Naive thymus-derived CD4-positive, alpha-beta T cell (primary cell): ENCODE data around the gene CCBE1. TPM values are rescaled to one million over a fixed set of nuclear protein-coding genes. Genes with fewer than 3 reads are reported as not detected.

Experiments used
- ATAC-seq: fragments of 150-1000 bp; cut with Tn5 transposase; 2 replicates; pipeline ENCODE4 v1.10.0; 2021; ENCODE audit warnings: mild to moderate bottlenecking, moderate library complexity
- CTCF ChIA-PET: fragments of 350-600 bp; sonication (Branson Sonifier 250); formaldehyde crosslinking; loops from one replicate; lab custom pipeline; 2021; ENCODE audit warnings: antibody characterized with exemption; lab: Charles Lee
- POLR2A ChIA-PET: fragments of 350-600 bp; sonication (Branson Sonifier 250); formaldehyde crosslinking; loops from one replicate; lab custom pipeline; 2021; ENCODE audit warnings: antibody characterized with exemption, inconsistent platforms; lab: Charles Lee
- DNase-seq, 9 donors: peaks; one replicate each; pipeline versions ENCODE4 v3.0.0 to v3.0.0-alpha.2; 2020 to 2022; ENCODE audit warnings: mixed read lengths in 1 of 9
- H3K27ac ChIP-seq: one replicate; pipeline ENCODE4 v1.7.0; 2013; ENCODE audit warnings: mild to moderate bottlenecking, low read depth, low read length, moderate library complexity
- H3K27me3 ChIP-seq, 2 donors: one replicate each; pipeline ENCODE4 v1.7.0; 2013; ENCODE audit warnings: low read length in 2 of 2, mild to moderate bottlenecking in 2 of 2, moderate library complexity in 2 of 2; ENCODE audit not compliant: control insufficient read depth in 2 of 2, insufficient read depth in 2 of 2
- H3K36me3 ChIP-seq, 3 experiments: 1 replicate in 2 of 3; 2 replicates in 1 of 3; pipeline ENCODE4 v1.7.0; 2013; ENCODE audit warnings: low read length in 3 of 3, mild to moderate bottlenecking in 3 of 3, moderate library complexity in 1 of 3; ENCODE audit not compliant: insufficient read depth in 3 of 3, control insufficient read depth in 2 of 3
- H3K4me1 ChIP-seq, 2 donors: one replicate each; pipeline ENCODE4 v1.7.0; 2013; ENCODE audit warnings: low read length in 2 of 2, mild to moderate bottlenecking in 2 of 2, moderate library complexity in 1 of 2; ENCODE audit not compliant: control insufficient read depth in 2 of 2, insufficient read depth in 2 of 2
- H3K4me3 ChIP-seq: 2 replicates; pipeline ENCODE4 v1.7.0; 2013; ENCODE audit warnings: mild to moderate bottlenecking, low read length
- H3K9me3 ChIP-seq, 3 experiments: 1 replicate in 2 of 3; 2 replicates in 1 of 3; pipeline ENCODE4 v1.7.0; 2013; ENCODE audit warnings: low read length in 3 of 3; ENCODE audit not compliant: control insufficient read depth in 2 of 3
- H3K27ac Mint-ChIP-seq, 9 donors: one replicate each; pipeline ENCODE4 v1.8.0; 2020 to 2022; ENCODE audit warnings: mixed read lengths in 9 of 9, mild to moderate bottlenecking in 8 of 9, moderate library complexity in 5 of 9, inconsistent platforms in 2 of 9
- H3K27me3 Mint-ChIP-seq, 5 donors: one replicate each; pipeline ENCODE4 v1.8.0; 2021 to 2022; ENCODE audit warnings: mixed read lengths in 5 of 5, mild to moderate bottlenecking in 1 of 5
- H3K36me3 Mint-ChIP-seq, 5 donors: one replicate each; pipeline ENCODE4 v1.8.0; 2020 to 2022; ENCODE audit warnings: mixed read lengths in 5 of 5, mild to moderate bottlenecking in 3 of 5, inconsistent platforms in 1 of 5
- H3K4me1 Mint-ChIP-seq, 7 donors: one replicate each; pipeline ENCODE4 v1.8.0; 2020 to 2022; ENCODE audit warnings: mixed read lengths in 7 of 7, mild to moderate bottlenecking in 3 of 7, inconsistent platforms in 1 of 7
- H3K4me3 Mint-ChIP-seq, 10 donors: one replicate each; pipeline ENCODE4 v1.8.0; 2020 to 2022; ENCODE audit warnings: mild to moderate bottlenecking in 10 of 10, mixed read lengths in 10 of 10, moderate library complexity in 6 of 10, inconsistent platforms in 2 of 10
- H3K9me3 Mint-ChIP-seq, 11 donors: one replicate each; pipeline ENCODE4 v1.8.0; 2020 to 2022; ENCODE audit warnings: mixed read lengths in 11 of 11, mild to moderate bottlenecking in 4 of 11, inconsistent platforms in 1 of 11, moderate library complexity in 1 of 11
- intact Hi-C, 2 donors: fragments of 100-400 bp; cut with micrococcal nuclease; formaldehyde crosslinking; loops; one replicate each; pipeline ENCODE4 v1.15.1; 2023
- polyA plus RNA-seq, 2 donors: library from polyadenylated mRNA; unstranded; fragments of 300-500 nt; fragmentation: Illumina TruSeq; gene quantifications; one replicate each; pipeline ENCODE4 v1.2.3, GENCODE V29; 2021
- total RNA-seq, 6 experiments: library from RNA in 5 of 6; stranded (reverse) in 5 of 6; gene quantifications; 1 replicate in 5 of 6; 2 replicates in 1 of 6; pipeline ENCODE4 v1.2.3 and lab custom pipeline; 2021 to 2026

The CCBE1 gene
- total and polyA plus RNA-seq, 7 experiments from 2014 or later = not detected

DNA sequence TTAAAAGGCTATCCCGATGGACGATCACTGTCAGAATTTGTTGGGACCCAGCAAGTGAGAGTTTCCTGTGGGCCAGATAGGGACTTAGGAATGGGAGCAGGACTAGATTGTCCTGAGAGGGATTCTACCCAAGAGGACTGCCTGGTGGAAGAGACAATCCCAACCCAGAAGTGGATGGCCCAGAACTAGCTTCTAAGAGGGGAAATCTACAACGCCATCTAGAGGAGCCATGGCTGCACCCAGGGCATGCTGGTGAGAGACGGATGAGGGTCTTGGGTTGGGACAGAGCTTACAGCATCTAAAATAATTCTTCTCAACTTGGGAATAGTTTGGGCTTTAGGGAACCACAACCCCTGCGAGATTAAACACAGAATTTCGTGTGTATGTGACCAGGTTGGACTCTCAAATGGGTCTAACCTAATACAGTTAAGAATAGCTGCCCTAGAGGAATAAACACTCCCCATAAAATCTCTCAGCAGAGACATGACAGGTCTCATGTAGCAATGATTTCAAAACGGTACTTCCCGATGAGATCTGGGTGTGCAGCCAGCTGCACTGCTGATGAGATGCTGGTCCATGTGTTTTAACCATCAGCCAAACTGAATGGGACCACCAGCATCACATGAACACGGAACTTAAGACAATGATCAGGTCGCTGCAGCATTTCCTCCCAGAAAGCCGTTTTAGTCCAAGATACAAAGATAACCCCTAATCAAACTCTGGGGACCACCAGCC lies 50.8 kb downstream of the CCBE1 start:
- Histone ChIP-seq H3K27me3 (no peaks in the 10 kb centered on the region), H3K9me3 (no peaks in the 10 kb centered on the region), H3K4me3 (no peak overlapping the region), H3K36me3 (no peaks in the 10 kb centered on the region), H3K27ac (no peak overlapping the region), H3K4me1 (no peaks in the 10 kb centered on the region)
- H3K27me3 Mint-ChIP-seq = peaks cover 0 to 22% (median 3%) of the 10 kb centered on the region in 5 donors
- intact Hi-C loops = no loop called here
- CTCF ChIA-PET = no interaction called here
- POLR2A ChIA-PET = no interaction called here
- no peaks in the 10 kb centered on the region for H3K36me3 Mint-ChIP-seq
- no peak overlapping the region for H3K4me3 Mint-ChIP-seq
- H3K9me3 Mint-ChIP-seq = peaks cover 0 to 7% (median 0%) of the 10 kb centered on the region in 11 donors
- ATAC-seq = no peak
- no peaks in the 10 kb centered on the region for H3K4me1 Mint-ChIP-seq
- DNase-seq = no peak
- no peak overlapping the region for H3K27ac Mint-ChIP-seq

DNA sequence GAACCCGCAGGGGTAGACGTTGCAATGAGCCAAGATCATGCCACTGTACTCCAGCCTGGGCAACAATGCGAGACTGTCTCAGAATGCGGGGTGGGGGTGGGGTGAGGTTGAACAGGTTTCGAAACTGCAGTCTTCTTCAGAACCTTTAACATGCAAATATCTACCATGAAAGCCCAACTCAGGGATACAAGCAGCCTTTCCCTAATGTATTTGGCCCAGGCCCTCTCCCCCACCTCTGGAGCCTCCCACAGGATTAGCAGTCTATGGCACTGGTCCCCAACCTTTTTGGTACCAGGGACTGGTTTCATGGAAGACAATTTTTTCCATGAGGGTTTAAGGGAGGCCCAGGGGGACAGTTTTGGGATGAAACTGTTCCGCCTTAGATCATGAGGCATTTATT lies 53.5 kb downstream of the CCBE1 start:
- Histone ChIP-seq H3K27me3 (no peaks in the 10 kb centered on the region), H3K9me3 (no peaks in the 10 kb centered on the region), H3K36me3 (no peaks in the 10 kb centered on the region), H3K4me3 (no peak overlapping the region), H3K4me1 (no peaks in the 10 kb centered on the region), H3K27ac (no peak overlapping the region)
- CTCF ChIA-PET = no interaction called here
- no peak for DNase-seq
- Mint-ChIP-seq H3K9me3 (peaks cover 0 to 10% (median 0%) of the 10 kb centered on the region in 11 donors), H3K27me3 (peaks cover 0 to 5% (median 0%) of the 10 kb centered on the region in 5 donors), H3K4me1 (no peaks in the 10 kb centered on the region), H3K27ac (no peak overlapping the region), H3K4me3 (no peak overlapping the region), H3K36me3 (no peaks in the 10 kb centered on the region)
- no peak for ATAC-seq
- POLR2A ChIA-PET = no interaction called here
- intact Hi-C loops = no loop called here

GRCh38 chr18:59640721-59641120 lies 56.5 kb downstream of the CCBE1 start:
- Histone ChIP-seq H3K4me1 (no peaks in the 10 kb centered on the region), H3K4me3 (no peak overlapping the region), H3K27ac (no peak overlapping the region), H3K27me3 (no peaks in the 10 kb centered on the region), H3K36me3 (no peaks in the 10 kb centered on the region), H3K9me3 (no peaks in the 10 kb centered on the region)
- ChIA-PET POLR2A (no interaction called here), CTCF (no interaction called here)
- intact Hi-C loops = no loop called here
- DNase-seq = no peak
- Mint-ChIP-seq H3K36me3 (no peaks in the 10 kb centered on the region), H3K27ac (no peak overlapping the region), H3K4me1 (no peaks in the 10 kb centered on the region), H3K9me3 (peaks cover 0 to 10% (median 0%) of the 10 kb centered on the region in 11 donors), H3K27me3 (peaks cover 0 to 10% (median 6%) of the 10 kb centered on the region in 5 donors), H3K4me3 (no peak overlapping the region)
- ATAC-seq = no peak

DNA sequence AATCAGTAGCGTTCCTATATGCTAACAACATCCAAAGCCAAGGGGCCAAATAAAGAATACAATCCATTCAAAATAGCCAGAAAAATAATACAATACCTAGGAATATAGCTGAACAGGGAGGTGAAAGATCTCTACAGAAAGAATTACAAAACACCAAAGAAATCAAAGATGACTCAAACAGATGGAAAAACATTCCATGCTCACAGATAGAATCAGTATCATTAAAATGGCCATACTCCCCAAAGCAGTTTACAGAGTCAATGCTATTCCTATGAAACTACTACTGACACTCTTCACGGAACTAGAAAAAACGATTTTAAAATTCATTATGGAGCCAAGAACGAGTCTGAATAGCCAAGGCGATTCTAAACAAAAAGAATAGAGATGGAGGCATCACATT lies 57.4 kb downstream of the CCBE1 start:
- H3K4me3 ChIP-seq = no peak overlapping the region
- no peak overlapping the region for H3K27ac ChIP-seq
- H3K4me1 ChIP-seq = no peaks in the 10 kb centered on the region
- H3K27me3 Mint-ChIP-seq = peaks cover 0 to 15% (median 6%) of the 10 kb centered on the region in 5 donors
- H3K9me3 ChIP-seq = no peaks in the 10 kb centered on the region
- POLR2A ChIA-PET = no interaction called here
- CTCF ChIA-PET = no interaction called here
- ATAC-seq = no peak
- H3K4me3 Mint-ChIP-seq = no peak overlapping the region
- no peak overlapping the region for H3K27ac Mint-ChIP-seq
- no peak for DNase-seq
- no peaks in the 10 kb centered on the region for H3K36me3 Mint-ChIP-seq
- no peaks in the 10 kb centered on the region for H3K36me3 ChIP-seq
- no peaks in the 10 kb centered on the region for H3K4me1 Mint-ChIP-seq
- H3K27me3 ChIP-seq = no peaks in the 10 kb centered on the region
- intact Hi-C loops = no loop called here
- H3K9me3 Mint-ChIP-seq = peaks cover 0 to 10% (median 0%) of the 10 kb centered on the region in 11 donors

- Mint-ChIP-seq H3K4me1 (no peaks in the 10 kb centered on the region), H3K27ac (no peak overlapping the region), H3K9me3 (peaks cover 0 to 10% (median 0%) of the 10 kb centered on the region in 11 donors), H3K36me3 (no peaks in the 10 kb centered on the region), H3K27me3 (peaks cover 0 to 19% (median 6%) of the 10 kb centered on the region in 5 donors), H3K4me3 (no peak overlapping the region)
- Histone ChIP-seq H3K4me1 (no peaks in the 10 kb centered on the region), H3K27ac (no peak overlapping the region), H3K4me3 (no peak overlapping the region), H3K9me3 (no peaks in the 10 kb centered on the region), H3K36me3 (no peaks in the 10 kb centered on the region), H3K27me3 (no peaks in the 10 kb centered on the region)
- ChIA-PET CTCF (no interaction called here), POLR2A (no interaction called here)
- DNase-seq (no peak), ATAC-seq (no peak)
- intact Hi-C loops = no loop called here
Measured at GRCh38 chr18:59639136-59639535, 58.1 kb downstream of the CCBE1 start.

- H3K36me3 ChIP-seq = no peaks in the 10 kb centered on the region
- Mint-ChIP-seq H3K9me3 (peaks cover 0 to 7% (median 2%) of the 10 kb centered on the region in 11 donors), H3K27ac (no peak overlapping the region), H3K4me1 (no peaks in the 10 kb centered on the region), H3K4me3 (no peak overlapping the region), H3K27me3 (peaks cover 2 to 20% (median 13%) of the 10 kb centered on the region in 5 donors), H3K36me3 (no peaks in the 10 kb centered on the region)
- ChIA-PET POLR2A (no interaction called here), CTCF (no interaction called here)
- no peaks in the 10 kb centered on the region for H3K27me3 ChIP-seq
- no peak overlapping the region for H3K4me3 ChIP-seq
- intact Hi-C loops = loop anchor here in 1 of 2 donors (5.0 kb wide), 1 partner anchor 913 kb away; no protein-coding TSS in a partner anchor
- ATAC-seq (no peak), DNase-seq (no peak)
- H3K27ac ChIP-seq = no peak overlapping the region
- no peaks in the 10 kb centered on the region for H3K4me1 ChIP-seq
- no peaks in the 10 kb centered on the region for H3K9me3 ChIP-seq
Measured at GRCh38 chr18:59633961-59634485, 63.2 kb downstream of the CCBE1 start.

DNA sequence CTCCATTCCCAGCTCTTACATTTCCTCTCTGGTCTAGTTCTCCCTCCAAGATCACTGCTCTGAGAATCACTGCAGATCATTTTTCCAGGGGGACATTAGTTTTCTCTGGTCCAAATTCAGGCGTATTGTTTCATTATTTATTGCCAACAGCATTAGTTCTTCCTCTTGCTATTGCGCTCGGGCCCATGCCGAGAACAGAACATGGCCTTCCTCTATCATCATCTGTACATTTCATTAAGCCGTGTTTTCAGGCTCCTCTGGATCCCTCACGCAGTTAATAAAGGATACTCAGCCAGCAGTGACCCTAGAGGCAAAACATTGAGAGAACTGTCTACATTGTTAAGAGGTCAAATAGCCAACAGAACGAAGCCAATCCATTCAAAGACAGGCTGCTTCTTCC lies 63.9 kb downstream of the CCBE1 start:
- POLR2A ChIA-PET = no interaction called here
- H3K9me3 Mint-ChIP-seq = peaks cover 0 to 7% (median 2%) of the 10 kb centered on the region in 11 donors
- H3K4me3 ChIP-seq = no peak overlapping the region
- ATAC-seq (no peak), DNase-seq (no peak)
- CTCF ChIA-PET = no interaction called here
- no peak overlapping the region for H3K27ac Mint-ChIP-seq
- no peaks in the 10 kb centered on the region for H3K4me1 Mint-ChIP-seq
- peaks cover 0 to 20% (median 16%) of the 10 kb centered on the region in 5 donors for H3K27me3 Mint-ChIP-seq
- no peaks in the 10 kb centered on the region for H3K9me3 ChIP-seq
- no peaks in the 10 kb centered on the region for H3K4me1 ChIP-seq
- no peaks in the 10 kb centered on the region for H3K36me3 ChIP-seq
- intact Hi-C loops = loop anchor here in 1 of 2 donors (5.0 kb wide), 1 partner anchor 914 kb away; no protein-coding TSS in a partner anchor
- H3K27me3 ChIP-seq = no peaks in the 10 kb centered on the region
- no peaks in the 10 kb centered on the region for H3K36me3 Mint-ChIP-seq
- no peak overlapping the region for H3K27ac ChIP-seq
- H3K4me3 Mint-ChIP-seq = no peak overlapping the region
